GM12873 (cell line): ENCODE measurements around the gene SIRPD.

ENCODE experiments used
- TF ChIP-seq, protein P1 (sequence below): IDR thresholded peaks from 2 replicates; pipeline ENCODE4 v1.5.1; 2012; ENCODE audit warnings: low read depth, mild to moderate bottlenecking, moderate library complexity, low read length, control low read depth; ENCODE audit not compliant: insufficient read depth; ENCODE audit errors: missing control alignments

Gene SIRPD

DNA sequence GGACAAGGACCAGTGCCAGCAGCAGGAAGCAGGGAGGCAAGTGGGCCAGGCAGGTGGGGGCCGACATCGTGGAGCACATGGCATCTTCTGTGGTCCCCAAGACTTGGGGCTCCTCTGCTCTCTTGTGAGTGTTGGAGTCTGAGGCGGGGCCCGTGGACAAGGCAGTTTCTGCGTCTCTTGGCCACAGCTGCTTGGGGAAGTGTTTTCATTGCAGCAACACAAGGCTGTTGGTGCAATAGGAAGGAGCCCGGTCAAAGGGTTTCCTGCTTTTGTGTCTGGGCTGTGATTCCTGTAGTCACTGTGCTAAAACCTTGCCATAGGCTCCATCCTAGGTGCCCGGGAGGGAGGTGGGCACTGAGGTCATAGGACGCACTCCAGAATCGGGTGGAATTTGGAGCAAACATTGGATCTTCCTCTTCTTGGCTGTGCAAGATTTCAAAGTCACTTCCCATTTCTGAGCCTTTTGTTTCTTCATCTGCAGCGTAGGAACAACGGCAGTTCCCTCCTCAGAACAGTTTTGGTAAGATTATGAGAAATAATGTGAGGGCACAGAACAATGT is 66.1 kb downstream of the SIRPD start, which contains the start of gene SIRPB2:
SIRPB2 (minus strand) TSS at position 140 of the 560 bp plus-strand sequence; CDS start at position 79, 61 bp downstream.
- TF ChIP-seq, protein P1, sequence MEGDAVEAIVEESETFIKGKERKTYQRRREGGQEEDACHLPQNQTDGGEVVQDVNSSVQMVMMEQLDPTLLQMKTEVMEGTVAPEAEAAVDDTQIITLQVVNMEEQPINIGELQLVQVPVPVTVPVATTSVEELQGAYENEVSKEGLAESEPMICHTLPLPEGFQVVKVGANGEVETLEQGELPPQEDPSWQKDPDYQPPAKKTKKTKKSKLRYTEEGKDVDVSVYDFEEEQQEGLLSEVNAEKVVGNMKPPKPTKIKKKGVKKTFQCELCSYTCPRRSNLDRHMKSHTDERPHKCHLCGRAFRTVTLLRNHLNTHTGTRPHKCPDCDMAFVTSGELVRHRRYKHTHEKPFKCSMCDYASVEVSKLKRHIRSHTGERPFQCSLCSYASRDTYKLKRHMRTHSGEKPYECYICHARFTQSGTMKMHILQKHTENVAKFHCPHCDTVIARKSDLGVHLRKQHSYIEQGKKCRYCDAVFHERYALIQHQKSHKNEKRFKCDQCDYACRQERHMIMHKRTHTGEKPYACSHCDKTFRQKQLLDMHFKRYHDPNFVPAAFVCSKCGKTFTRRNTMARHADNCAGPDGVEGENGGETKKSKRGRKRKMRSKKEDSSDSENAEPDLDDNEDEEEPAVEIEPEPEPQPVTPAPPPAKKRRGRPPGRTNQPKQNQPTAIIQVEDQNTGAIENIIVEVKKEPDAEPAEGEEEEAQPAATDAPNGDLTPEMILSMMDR, result no peak

DNA sequence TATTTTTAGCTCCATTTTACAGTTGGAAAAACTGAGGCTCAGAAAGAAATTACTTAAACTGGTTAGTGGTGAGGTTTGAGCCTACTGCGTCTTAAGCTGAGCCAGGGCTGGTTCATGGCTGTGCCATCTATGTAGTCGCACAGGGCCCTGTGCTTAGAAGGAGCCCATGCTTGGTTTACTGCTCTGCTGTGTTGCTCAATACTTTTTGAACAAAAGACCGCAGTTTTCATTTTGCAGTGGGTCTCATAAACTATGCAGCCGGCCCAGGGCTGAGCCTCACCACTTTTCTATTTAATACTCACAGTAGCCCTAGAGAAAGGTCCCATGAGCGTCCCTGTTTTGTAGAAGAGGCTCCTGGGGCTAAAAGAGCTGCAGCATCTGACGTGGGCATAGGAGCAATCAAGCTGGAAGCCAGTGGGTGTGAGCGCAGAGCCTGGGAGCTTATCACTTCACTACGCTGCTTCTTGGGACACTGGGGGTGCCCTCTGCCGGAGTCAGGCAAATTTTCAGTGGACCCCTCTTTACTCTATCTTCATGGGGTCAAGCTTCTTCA is 66.8 kb downstream of the SIRPD start:
- TF ChIP-seq, protein P1, result no peak

DNA sequence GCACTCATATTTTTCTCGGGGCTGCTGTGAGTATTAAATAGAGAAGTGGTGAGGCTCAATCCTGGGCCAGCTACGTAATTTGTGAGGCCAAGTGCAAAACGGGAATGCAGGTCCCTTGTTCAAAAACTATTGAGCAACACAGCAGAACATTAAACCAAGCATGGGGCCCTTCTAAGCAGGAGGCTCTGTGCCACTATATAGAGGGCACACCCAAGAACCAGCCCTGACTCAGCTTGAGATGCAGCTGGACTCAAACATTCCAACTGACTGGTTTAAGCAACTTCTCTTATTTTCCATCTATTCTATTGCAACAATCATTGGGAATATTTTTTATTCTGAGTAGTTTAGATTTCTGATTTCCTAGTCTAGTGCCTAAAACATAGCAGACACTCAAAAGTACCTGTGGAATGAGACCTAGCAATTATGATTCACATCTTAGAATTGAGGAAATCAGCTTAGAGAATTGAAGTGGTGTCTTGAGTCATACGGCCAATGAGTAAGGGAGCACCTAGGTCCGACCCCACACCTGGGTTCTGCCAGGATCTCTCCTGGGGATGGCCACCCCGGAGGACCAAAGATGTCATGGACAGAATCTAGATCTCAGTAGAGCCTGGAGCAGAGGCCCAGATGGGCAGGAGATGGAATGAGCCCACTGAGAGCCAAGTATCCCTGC is 67.6 kb downstream of the SIRPD start:
- TF ChIP-seq, protein P1, result no peak

DNA sequence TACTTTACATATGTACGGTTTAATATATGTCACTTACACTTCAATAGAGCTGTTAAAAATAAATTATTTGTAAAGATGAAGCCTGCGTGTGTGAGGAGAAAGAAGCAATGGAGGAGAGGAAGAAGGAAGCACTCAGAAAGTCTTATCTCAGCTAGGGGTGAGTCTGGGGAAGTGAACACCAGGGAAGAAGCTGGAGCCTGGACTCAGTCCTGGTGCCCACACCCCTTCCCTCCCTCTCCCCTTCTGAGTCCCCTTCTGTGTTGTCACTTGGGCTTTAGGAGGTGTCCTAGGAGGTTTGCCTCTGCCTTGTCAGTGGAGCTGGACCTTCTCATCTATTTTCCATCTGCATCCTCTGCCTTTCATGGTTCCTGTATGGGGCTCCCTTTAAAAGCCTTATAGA is 68.2 kb downstream of the SIRPD start:
- TF ChIP-seq, protein P1, result no peak

DNA sequence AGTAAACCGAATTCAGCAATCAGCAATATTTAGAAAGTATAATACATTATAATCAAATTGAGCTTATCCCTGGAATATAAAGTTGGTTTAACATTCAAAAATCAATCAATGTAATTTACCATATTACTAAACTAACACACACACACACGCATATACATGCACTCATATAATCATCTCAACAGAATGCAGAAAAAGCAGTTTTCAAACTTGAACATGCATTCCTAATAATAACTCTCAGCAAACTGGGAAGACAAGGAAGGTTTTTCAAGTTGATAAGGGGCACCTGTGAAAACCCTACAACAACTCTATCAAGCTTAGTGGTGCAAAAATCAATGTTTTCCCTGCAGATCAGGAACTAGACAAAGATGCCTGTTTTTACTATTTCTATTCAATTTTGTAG is 70.9 kb downstream of the SIRPD start:
- TF ChIP-seq, protein P1, result no peak

DNA sequence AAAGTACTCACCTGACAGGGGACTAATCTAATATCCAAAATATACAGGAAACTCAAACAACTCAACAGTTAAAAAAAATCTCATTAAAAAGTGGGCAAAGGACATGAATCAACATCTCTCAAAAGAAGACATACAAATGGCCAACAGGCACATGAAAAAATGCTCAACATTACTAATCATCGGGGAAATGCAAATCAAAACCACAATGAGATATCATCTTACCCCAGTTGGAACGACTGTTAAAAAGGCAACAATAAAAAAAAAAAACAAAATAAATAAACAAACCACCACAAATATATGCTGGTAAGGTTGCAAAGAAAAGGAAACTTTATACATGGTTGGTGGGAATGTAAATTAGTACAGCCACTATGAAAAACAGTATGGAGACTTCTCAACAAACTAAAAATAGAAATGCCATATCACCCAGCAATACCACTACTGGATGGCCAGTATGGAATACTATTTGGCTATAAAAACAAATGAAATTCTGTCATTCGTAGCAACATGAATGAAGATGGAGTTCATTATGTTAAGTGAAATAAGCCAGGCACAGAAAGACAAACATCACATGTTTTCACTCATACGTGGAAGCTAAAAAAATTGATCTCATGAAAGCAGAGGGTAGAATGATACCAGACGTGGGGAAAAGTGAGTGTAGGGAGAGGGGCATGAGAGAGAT is 72.9 kb downstream of the SIRPD start:
- TF ChIP-seq, protein P1, result no peak
